OCI-LY7 (cell line): Measurements from ENCODE around the gene TTC34.

ENCODE experiments used
- CTCF ChIP-seq: fragments of 200-600 bp; sonication (generic); conservative IDR thresholded peaks from 2 replicates; pipeline ENCODE4 v1.5.1; 2014; ENCODE audit warnings: mild to moderate bottlenecking, antibody characterized with exemption, low read length, moderate library complexity, mixed read lengths
- EZH2phosphoT487 ChIP-seq: fragments of 200-600 bp; sonication (generic); IDR thresholded peaks from 2 replicates; pipeline ENCODE4 v1.6.1; 2018; ENCODE audit warnings: low read depth, borderline replicate concordance, mild to moderate bottlenecking, mixed run types, antibody characterized with exemption, low read length, moderate library complexity, mixed read lengths

- TF ChIP-seq EZH2phosphoT487, result no peak
- 0 out of 2 replicates have a peak, but pooled peaks have one; percentile 14 for TF ChIP-seq CTCF
These were observed 158.7 kb downstream of the TTC34 start for GRCh38 chr1:2642560-2643413.
